ENCODE measurements around the gene SPOCK2.
"Not testable (repeated sequence)": the region's sequence is repeated elsewhere in the genome, so short reads cannot be mapped to it uniquely, and the experiment has no call there.

Gene SPOCK2

DNA sequence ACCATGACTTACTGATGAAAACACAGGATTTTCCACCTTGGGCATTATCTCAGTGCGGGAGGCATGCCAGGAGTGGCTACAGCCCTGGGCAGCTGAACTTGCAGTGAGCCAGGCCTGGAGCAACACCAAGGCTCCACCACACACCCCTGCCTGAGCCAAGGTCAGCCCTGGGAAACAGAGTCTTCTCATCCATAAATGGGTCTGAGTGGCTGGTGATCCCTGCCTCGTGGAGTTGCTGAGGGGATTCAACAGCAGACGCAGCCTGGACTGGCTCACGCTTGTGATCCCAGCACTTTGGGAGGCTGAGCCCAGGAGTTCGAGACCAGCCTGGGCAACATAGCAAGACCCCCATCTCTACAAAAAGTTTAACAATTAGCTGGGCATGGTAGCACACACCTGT, 32.2 kb downstream of the SPOCK2 start:
- no peak for DNase-seq (ENCODE audit: low spot score)

DNA sequence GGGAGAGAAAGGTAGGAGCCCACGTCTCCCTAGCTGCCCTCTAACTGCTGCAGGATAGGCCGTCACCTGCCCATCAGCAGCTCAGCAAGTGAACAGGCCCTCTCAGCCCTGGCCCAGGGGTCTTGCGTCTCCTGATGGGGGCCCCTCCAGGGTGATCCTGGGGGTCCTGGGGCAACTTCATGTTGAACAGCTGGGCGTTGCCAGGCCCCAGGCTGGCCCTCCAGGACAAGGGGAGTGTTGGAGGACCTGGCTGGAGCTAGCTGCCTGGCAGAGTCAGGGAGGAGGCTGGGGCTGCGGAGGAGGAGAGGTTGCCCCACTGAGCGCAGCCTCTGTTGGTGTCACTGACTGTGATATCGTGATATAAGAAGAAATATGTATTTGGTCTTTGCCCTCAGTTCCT, 34.7 kb downstream of the SPOCK2 start:
- no peak for DNase-seq (ENCODE audit: low spot score)

DNA sequence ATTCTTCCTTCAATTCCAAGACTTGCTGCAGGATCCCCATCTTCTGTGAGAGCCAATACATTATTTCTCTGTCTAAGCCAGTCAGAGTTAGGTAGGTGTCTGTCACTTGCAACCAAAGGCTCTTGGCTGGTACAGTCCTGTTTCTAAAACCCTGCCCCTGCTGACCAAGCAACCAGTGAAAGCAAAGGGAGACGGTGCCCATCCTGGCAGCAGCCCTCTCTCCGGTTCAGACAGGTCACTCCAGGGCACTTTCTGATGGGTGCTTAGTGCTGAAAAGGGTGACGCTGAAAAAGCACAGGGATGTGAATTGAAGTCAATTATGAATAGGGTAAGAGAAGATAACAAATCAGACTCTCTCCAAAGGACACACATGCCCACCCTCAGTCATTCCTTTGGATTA, 37.5 kb downstream of the SPOCK2 start:
- DNase-seq (ENCODE audit: low spot score) = no peak

DNA sequence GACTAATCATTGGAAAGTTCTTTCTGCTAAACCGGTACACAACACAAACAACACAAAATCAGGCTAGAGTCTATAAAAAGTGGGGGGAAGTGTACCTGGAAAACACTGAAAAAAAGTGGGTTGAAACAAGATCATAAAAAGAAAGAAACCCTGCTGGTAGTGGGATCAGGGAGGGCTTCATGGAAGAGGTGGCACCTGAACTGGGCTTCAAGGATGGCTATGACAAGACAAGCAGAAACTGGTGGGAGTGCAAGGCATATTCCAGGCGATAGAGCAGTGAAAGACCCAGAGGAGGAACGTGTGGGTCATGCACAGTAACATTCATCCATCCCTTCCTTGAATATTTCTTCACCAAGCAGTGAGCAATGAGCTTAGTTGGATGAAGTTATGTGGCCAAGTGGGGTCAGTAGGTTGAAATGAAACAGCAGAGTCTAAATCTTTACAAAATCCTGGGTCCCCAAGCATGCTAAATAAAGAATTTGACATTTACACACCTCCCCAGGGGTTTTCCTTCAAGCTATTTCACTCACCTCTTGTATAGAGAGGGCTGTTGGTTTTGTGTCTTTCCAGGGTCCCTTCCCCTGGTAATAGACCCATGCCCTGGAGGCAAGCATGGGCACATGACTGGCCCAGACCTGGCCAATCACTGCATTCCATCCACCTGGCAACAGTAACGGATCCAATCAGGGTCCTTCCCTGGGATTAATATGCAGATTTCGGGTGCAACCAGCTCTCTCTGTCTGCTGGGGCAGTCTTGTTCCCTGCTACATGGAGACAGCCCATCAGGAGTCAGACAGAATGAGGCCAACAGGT, 38.2 kb downstream of the SPOCK2 start:
- DNase-seq (ENCODE audit: low spot score) = no peak

DNA sequence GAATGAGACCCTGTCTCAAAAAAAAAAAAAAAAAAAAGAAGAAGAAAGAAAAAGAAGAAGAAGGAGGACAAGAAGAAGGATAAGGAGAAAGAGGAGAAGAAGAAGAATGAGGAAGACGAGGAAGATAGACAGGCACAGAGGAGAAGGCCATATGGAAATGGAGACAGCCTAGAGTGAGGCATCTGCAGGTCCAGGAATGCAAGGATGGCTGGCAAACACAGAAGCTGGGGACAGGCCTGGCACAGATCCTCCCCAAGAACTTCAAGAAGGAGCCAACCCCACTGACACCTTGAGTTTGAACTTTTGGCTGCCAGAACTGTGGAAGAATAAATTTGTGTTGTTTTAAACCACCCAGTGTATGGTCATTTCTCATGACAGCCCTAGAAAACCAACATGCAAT, 38.9 kb downstream of the SPOCK2 start:
- no peak for DNase-seq (ENCODE audit: low spot score)

DNA sequence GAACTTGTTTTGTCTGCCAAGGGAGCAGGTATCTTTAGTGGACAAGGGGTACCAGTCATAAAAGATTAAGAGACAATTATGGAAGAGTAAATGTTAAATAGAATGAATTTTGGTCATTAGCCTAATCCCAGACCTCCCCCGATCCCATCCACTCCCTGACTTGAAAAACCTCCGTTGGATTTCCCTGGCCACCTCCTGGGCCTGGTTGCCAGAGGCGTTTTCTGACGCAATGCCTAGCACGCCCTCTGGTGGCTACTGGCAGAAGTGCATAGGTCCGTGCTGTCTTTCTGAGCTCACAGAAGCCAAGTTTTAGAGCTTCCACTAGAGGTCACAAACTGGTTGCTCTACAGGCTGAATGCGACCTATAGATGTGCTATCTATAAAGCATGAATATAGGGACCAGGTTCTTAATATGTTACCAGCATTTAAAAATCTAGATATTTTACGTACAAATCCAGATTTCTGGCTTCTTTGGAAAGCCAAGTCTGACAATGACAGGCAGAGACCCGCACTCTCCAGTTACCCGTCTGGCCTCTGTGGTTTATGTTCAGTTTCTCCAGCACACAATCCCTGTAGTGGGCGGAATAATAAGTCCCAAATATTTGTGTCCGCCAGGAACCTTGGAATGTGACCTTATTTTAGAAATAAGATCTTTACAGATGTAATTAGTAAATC, 39.8 kb downstream of the SPOCK2 start:
- DNase-seq (ENCODE audit: low spot score) = peak; percentile 90

GRCh38 chr10:72045586-72045985, 42.8 kb downstream of the SPOCK2 start:
- no peak for DNase-seq (ENCODE audit: low spot score)

- peak; percentile 17 for DNase-seq (ENCODE audit: low spot score)
These were observed 43.8 kb downstream of the SPOCK2 start for GRCh38 chr10:72044417-72045041.

DNA sequence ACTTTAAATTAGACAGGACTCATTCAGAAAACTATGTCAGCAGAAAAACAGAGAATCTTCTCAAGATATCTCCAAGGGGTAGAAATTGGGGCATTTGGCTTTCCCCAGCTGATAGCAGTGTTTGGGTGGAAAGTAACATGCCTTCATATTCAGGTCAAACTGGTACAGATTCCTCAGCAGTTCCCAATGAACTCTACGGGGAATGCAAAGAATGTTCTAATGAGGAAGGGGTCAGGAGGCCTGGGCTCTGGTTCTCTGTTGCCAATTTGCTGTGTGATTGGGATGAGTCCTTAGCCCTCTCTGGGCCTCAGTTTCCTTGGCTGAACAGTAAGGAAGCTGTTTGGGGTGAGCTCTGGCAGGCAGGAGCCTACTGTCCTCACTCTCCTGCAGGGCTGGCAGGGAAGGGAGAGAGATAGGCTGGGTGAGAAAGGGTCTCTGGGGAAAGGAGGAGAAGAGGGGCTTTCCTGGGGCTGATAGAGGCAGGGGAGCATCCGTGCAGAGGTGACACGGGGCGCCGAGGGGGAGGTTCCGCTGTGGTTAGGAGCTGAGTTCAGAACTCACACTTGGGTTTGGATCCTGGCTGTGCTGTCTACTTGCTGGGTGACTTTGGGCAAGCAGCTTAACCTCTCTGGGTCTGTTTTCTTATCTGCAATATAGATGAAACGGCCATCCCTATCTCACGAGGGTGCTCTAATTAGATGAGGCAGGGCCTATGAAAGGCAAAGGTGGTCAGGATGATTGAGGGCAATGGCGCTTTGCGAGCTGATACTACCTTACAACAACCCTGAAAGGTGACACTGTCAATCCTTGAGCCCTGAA, 45.1 kb downstream of the SPOCK2 start:
- no peak for DNase-seq (ENCODE audit: low spot score)

- no peak for DNase-seq (ENCODE audit: low spot score)
These were observed 46.9 kb downstream of the SPOCK2 start for GRCh38 chr10:72041491-72041890.

GRCh38 chr10:72039377-72039776, 49.0 kb downstream of the SPOCK2 start:
- no peak for DNase-seq (ENCODE audit: low spot score)

DNA sequence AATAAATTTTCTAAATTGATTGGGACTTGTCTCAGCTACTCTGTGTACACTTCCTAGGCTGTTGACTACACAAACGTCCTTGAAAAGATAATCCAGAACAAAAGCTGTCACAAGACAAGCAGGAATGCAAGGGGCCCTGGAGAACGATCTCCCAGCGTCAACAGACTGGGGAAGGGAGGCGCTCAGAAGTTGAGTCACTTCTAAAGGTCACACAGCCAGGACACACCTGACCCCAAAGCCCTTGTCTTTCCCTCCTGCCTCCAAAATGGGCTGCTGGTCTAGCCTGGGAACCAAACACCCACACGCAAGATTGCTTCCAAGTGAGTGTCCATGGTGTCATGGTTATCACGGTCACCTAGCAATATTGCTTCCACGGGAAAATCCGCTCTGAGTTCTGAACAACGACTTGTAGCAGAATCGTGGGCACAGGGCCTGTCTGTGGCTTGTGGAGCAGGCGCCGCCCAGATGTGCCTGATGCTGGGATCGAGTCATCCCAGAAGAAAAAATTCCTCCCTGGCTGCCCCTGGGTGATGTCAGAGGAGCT, 49.8 kb downstream of the SPOCK2 start:
- DNase-seq (ENCODE audit: low spot score) = no peak

- no peak for DNase-seq (ENCODE audit: low spot score)
These were observed 50.5 kb downstream of the SPOCK2 start for GRCh38 chr10:72037811-72038210.

GRCh38 chr10:72037266-72037665, 51.1 kb downstream of the SPOCK2 start:
- no peak for DNase-seq (ENCODE audit: low spot score)

DNA sequence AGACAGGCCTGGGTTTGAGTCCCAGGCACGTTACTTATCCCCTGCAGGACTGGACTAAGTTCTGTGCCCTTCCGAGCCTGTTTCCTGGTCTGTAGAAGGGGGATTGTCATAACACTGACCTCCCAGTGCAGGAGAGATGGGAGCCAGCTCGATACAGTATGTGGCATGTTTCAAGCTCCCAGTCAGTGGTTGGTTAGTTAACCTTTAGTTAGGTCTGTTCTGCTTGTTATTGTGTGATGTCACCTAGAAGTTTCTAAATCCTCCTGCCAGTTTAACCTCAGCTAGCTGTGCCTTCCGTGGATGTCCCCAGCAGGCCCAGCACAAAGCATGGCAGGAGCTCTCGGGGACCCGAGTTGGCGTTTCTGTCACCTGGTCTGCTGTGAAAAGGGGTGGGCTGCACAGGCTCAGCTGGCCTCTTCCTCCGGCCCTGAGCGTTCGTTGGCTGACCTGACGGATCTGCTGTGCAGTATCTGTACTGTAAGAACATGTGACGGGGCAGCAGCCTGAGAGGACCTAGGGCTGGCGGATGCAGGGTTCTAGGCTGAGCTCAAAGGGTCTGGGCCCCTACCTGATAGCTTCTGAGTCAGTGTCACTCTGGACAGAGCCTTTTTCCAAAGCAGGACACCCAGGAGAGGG, 53.0 kb downstream of the SPOCK2 start:
- DNase-seq (ENCODE audit: low spot score) = no peak

- DNase-seq (ENCODE audit: low spot score) = no peak
These were observed 53.6 kb downstream of the SPOCK2 start for GRCh38 chr10:72034761-72035160.

DNA sequence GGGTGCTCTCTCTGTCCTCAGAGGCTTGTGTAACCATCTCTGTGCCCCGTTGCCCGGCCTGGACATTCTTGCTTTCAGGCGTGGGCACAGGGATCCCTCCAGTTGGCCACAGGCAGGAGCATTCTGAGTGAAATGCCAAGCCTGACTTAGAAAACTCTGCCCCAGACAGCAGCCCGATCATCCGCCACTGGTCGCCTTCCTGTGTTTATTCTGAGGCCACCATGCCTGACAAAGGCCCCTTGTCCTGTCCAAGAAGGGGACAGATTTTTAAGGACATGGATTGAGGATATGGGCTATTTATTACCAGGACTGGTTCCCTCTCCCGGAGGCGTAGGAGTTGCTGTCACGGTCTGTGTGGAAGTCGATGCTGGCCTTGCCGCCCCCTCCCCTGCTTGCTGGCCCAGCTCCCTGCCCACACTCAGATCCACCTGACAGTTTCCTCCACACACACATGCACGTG, 54.3 kb downstream of the SPOCK2 start:
- peak; percentile 6 for DNase-seq (ENCODE audit: low spot score)

DNA sequence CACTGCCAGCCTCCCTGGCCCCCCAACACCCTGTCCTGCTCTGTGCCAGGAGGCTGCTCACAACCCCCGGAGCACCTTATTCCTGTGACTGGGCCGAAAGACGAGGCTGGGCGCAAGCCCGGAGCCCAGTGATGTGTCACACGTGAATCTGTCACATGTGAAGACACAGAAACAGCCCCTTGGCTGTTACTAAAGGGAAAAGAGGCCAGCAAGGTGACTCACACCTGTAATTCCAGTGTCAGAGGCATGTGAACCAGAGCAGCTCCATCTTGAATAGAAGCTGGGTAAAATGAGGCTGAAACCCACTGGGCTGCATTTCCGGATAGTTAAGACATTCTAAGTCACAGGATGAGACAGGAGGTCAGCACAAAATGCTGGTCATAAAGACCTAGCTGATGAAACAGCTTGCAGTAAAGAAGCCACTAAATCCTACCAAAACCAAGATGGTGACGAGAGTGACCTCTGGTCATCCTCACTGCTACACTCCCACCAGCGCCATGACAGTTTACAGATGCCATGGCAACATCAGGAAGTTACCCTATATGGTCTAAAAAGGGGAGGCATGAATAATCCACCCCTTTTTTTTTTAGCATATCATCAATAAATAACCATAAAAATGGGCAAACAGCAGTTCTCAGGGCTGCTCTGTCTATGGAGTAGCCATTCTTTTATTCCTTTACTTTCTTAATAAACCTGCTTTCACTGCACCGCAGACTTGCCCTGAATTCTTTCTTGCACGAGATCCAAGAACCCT, 55.8 kb downstream of the SPOCK2 start:
- not testable (repeated sequence) for DNase-seq (ENCODE audit: low spot score)

- DNase-seq (ENCODE audit: low spot score) = no peak
These were observed 56.6 kb downstream of the SPOCK2 start for GRCh38 chr10:72031706-72032105.

- no peak for DNase-seq (ENCODE audit: low spot score)
These were observed 57.4 kb downstream of the SPOCK2 start for GRCh38 chr10:72030762-72031543.
